ENCODE measurements around the gene CLEC2D.
A peak's percentile ranks its signal among the peaks of the same experiment; 100 is the strongest.
"Not testable (repeated sequence)": the region's sequence is repeated elsewhere in the genome, so short reads cannot be mapped to it uniquely, and the experiment has no call there.

The CLEC2D gene

GRCh38 chr12:9660046-9660445, 9.5 kb upstream of the CLEC2D start:
- DNase-seq (ENCODE audit: low read depth): no peak

- DNase-seq (ENCODE audit: low read depth): no peak
These were observed 7.8 kb upstream of the CLEC2D start for GRCh38 chr12:9661720-9662119.

- no peak for DNase-seq (ENCODE audit: low read depth)
These were observed 7.0 kb upstream of the CLEC2D start for GRCh38 chr12:9662488-9662887.

GRCh38 chr12:9667403-9668160, 1.9 kb upstream of the CLEC2D start:
- no peak for DNase-seq (ENCODE audit: low read depth)

- no peak for DNase-seq (ENCODE audit: low read depth)
These were observed 1.1 kb upstream of the CLEC2D start for GRCh38 chr12:9668161-9669018.

- DNase-seq (ENCODE audit: low read depth): no peak
These were observed 540 bp upstream of the CLEC2D start for GRCh38 chr12:9669019-9669326.

GRCh38 chr12:9672340-9672739, 2.8 kb downstream of the CLEC2D start:
- DNase-seq (ENCODE audit: low read depth): not testable (repeated sequence)

- peak; percentile 31 for DNase-seq (ENCODE audit: low read depth)
These were observed 4.1 kb downstream of the CLEC2D start for GRCh38 chr12:9673404-9674225.

GRCh38 chr12:9674226-9674590, 4.7 kb downstream of the CLEC2D start:
- DNase-seq (ENCODE audit: low read depth): peak; percentile 22

GRCh38 chr12:9682508-9682907, 13.0 kb downstream of the CLEC2D start:
- not testable (repeated sequence) for DNase-seq (ENCODE audit: low read depth)

GRCh38 chr12:9682949-9683348, 13.4 kb downstream of the CLEC2D start:
- DNase-seq (ENCODE audit: low read depth): not testable (repeated sequence)

- DNase-seq (ENCODE audit: low read depth): not testable (repeated sequence)
These were observed 15.9 kb downstream of the CLEC2D start for GRCh38 chr12:9685366-9685765.

GRCh38 chr12:9685915-9686314, 16.4 kb downstream of the CLEC2D start:
- no peak for DNase-seq (ENCODE audit: low read depth)

- DNase-seq (ENCODE audit: low read depth): no peak
These were observed 17.7 kb downstream of the CLEC2D start for GRCh38 chr12:9687228-9687627.

- DNase-seq (ENCODE audit: low read depth): no peak
These were observed 23.4 kb downstream of the CLEC2D start for GRCh38 chr12:9692909-9693308.

- DNase-seq (ENCODE audit: low read depth): no peak
These were observed 24.7 kb downstream of the CLEC2D start for GRCh38 chr12:9694241-9694640.

- not testable (repeated sequence) for DNase-seq (ENCODE audit: low read depth)
These were observed 25.6 kb downstream of the CLEC2D start for GRCh38 chr12:9695150-9695549.

GRCh38 chr12:9695661-9696060, 26.1 kb downstream of the CLEC2D start:
- DNase-seq (ENCODE audit: low read depth): not testable (repeated sequence)

- DNase-seq (ENCODE audit: low read depth): no peak
These were observed 28.1 kb downstream of the CLEC2D start for GRCh38 chr12:9697619-9698018.

- no peak for DNase-seq (ENCODE audit: low read depth)
These were observed 29.2 kb downstream of the CLEC2D start for GRCh38 chr12:9698681-9699080.

GRCh38 chr12:9699269-9699897, 29.9 kb downstream of the CLEC2D start:
- DNase-seq (ENCODE audit: low read depth): no peak
